ENCODE data around the gene OIT3. TPM values are rescaled to one million over a fixed set of nuclear protein-coding genes. Genes with fewer than 3 reads are reported as not detected.

Gene OIT3
- total RNA-seq, 1 experiment from 2014 or later, result not detected

- CTCF ChIA-PET, result no interaction called here
- Histone ChIP-seq H3K9me3 (ENCODE audit: control insufficient read depth, insufficient read depth, low read depth, low read length) (no peaks in the 10 kb centered on the region), H3K4me3 (ENCODE audit: low read depth in 2 of 2, low read length in 2 of 2) (no peak overlapping the region), H3K36me3 (ENCODE audit: control insufficient read depth, insufficient read depth, low read length) (no peaks in the 10 kb centered on the region), H3K27ac (ENCODE audit: low read length) (no peak overlapping the region), H3K27me3 (ENCODE audit: control insufficient read depth, insufficient read depth, low read length) (no peaks in the 10 kb centered on the region), H3K4me1 (ENCODE audit: control insufficient read depth, insufficient read depth, low read length) (no peaks in the 10 kb centered on the region)
- in situ Hi-C loops (cut with HindIII; ENCODE audit: low pct_unique_long_range_greater_than_20kb, low sequenced_read_pairs) (no loop called here), intact Hi-C loops (cut with micrococcal nuclease; ENCODE audit: unreplicated experiment) (no loop called here)
- DNase-seq (ENCODE audit: low read depth, low spot score), result no peak
- ATAC-seq, result peak; percentile 48; the same call in 1 of the 2 replicates
- no TSS peak for BruUV-seq (replicated peaks)
- no peak for TF ChIP-seq SIN3A (IDR thresholded peaks at IDR 0.05; ENCODE audit: borderline replicate concordance, insufficient read depth, low read depth, low read length)
- no peak for TF ChIP-seq POLR2AphosphoS5 (IDR thresholded peaks at IDR 0.05; ENCODE audit: low read depth, low read length)
- no peak for TF ChIP-seq REST (IDR thresholded peaks at IDR 0.05; ENCODE audit: insufficient read depth in 1 of 2, low read depth in 2 of 2, low read length in 1 of 2)
- TF ChIP-seq CTCF (IDR thresholded peaks at IDR 0.05), result no peak
- no peak for TF ChIP-seq TCF7L2 (IDR thresholded peaks at IDR 0.05; ENCODE audit: low read depth, low read length)
- POLR2A ChIA-PET, result interaction anchor here (0.5 kb wide), 1 partner anchor 12 kb away, joined by 14 read pairs; no protein-coding TSS in a partner anchor
These were observed 3.5 kb upstream of the OIT3 start for GRCh38 chr10:72890086-72890485.

- ChIA-PET CTCF (no interaction called here), POLR2A (interaction anchor here (0.6 kb wide), 3 partner anchors 14 to 204 kb away, joined by 3 to 4 read pairs (median 4); no protein-coding TSS in a partner anchor)
- no TSS peak for BruUV-seq (replicated peaks)
- intact Hi-C loops (cut with micrococcal nuclease; ENCODE audit: unreplicated experiment), result no loop called here
- Histone ChIP-seq H3K27ac (ENCODE audit: low read length) (no peak overlapping the region), H3K27me3 (ENCODE audit: control insufficient read depth, insufficient read depth, low read length) (peaks cover 5% of the 10 kb centered on the region; the same call in 1 of the 2 replicates), H3K36me3 (ENCODE audit: control insufficient read depth, insufficient read depth, low read length) (no peaks in the 10 kb centered on the region), H3K9me3 (ENCODE audit: control insufficient read depth, insufficient read depth, low read depth, low read length) (no peaks in the 10 kb centered on the region), H3K4me3 (ENCODE audit: low read depth in 2 of 2, low read length in 2 of 2) (no peak overlapping the region), H3K4me1 (ENCODE audit: control insufficient read depth, insufficient read depth, low read length) (no peaks in the 10 kb centered on the region)
- DNase-seq (ENCODE audit: low read depth, low spot score) (no peak), ATAC-seq (no peak)
- in situ Hi-C loops (cut with HindIII; ENCODE audit: low pct_unique_long_range_greater_than_20kb, low sequenced_read_pairs), result no loop called here
- no peak for TF ChIP-seq CTCF (IDR thresholded peaks at IDR 0.05)
- TF ChIP-seq TCF7L2 (IDR thresholded peaks at IDR 0.05; ENCODE audit: low read depth, low read length), result no peak
- TF ChIP-seq SIN3A (IDR thresholded peaks at IDR 0.05; ENCODE audit: borderline replicate concordance, insufficient read depth, low read depth, low read length), result no peak
- no peak for TF ChIP-seq REST (IDR thresholded peaks at IDR 0.05; ENCODE audit: insufficient read depth in 1 of 2, low read depth in 2 of 2, low read length in 1 of 2)
- no peak for TF ChIP-seq POLR2AphosphoS5 (IDR thresholded peaks at IDR 0.05; ENCODE audit: low read depth, low read length)
These were observed 1.8 kb downstream of the OIT3 start for GRCh38 chr10:72895236-72895850.
